Measurements from ENCODE around the gene TCF21.

TCF21 gene

DNA sequence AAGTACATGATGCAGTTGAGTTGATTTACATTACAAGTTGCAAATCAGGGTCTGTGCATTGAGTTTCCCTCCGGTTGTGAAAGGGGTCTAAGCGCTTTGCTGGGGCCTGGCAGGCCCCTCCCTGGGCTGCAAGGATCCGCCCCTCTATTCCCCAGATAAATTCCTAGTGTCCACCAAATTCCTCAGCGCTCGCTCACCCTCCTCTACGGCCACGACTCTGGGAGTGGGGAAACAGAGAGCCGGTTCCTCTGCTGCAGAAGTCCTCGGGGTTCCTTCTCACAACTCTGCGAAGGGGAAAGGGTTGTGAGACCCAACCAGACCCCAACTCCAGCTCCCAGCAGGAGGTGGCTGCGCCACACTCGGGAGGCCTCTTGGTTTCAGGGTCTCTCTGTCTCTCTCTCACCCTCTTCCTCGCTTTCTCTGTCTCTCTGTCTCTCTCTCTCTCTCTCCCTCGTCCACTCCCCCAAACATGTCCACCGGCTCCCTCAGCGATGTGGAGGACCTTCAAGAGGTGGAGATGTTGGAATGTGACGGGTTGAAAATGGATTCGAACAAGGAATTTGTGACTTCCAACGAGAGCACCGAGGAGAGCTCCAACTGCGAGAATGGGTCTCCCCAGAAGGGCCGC lies at the start of gene TCF21:
Gene TCF21, plus strand, starts transcription at position 185 of the 628 bp plus-strand sequence. Its CDS starts 285 bp downstream, at position 470.
- ChIA-PET POLR2A (no interaction called here), CTCF (no interaction called here)
- TF ChIP-seq CTCF (IDR thresholded peaks at IDR 0.05; ENCODE audit: control extremely low read depth, extremely low read depth, low read depth, missing control alignments) = no peak
- no peak for DNase-seq (ENCODE audit: extremely low spot score)

DNA sequence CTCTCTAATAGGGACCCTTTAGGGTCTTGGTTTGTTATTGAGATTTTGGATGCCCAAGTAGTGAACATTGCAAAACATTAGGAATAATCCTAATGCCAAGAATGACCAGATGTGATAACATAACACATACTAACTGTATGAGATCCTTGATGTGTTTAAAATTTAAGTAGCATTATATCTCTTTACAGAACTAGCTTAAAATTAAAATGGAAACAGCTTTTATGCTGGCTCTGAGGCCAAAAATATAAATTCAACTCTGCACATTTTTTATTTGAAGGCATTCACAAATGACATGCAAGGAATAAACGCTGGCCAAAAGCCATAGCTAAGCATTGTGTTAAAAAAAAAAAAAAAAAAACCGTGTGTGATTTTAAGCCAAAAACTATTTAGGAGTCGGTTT lies 47.7 kb upstream of the TCF21 start:
- TF ChIP-seq CTCF (IDR thresholded peaks at IDR 0.05; ENCODE audit: control extremely low read depth, extremely low read depth, low read depth, missing control alignments) = no peak
- no peak for DNase-seq (ENCODE audit: extremely low spot score)
- ChIA-PET POLR2A (no interaction called here), CTCF (interaction anchor here (1.4 to 3.5 kb wide), 3 partner anchors 17 to 75 kb away, joined by 4 to 20 read pairs (median 7); no protein-coding TSS in a partner anchor)

- CTCF ChIA-PET = interaction anchor here (1.0 kb wide), 1 partner anchor 73 kb away, joined by 3 read pairs; no protein-coding TSS in a partner anchor
- POLR2A ChIA-PET = no interaction called here
- no peak for TF ChIP-seq CTCF (IDR thresholded peaks at IDR 0.05; ENCODE audit: control extremely low read depth, extremely low read depth, low read depth, missing control alignments)
- DNase-seq (ENCODE audit: extremely low spot score) = no peak
Measured at GRCh38 chr6:133843098-133843497, 45.8 kb upstream of the TCF21 start.

DNA sequence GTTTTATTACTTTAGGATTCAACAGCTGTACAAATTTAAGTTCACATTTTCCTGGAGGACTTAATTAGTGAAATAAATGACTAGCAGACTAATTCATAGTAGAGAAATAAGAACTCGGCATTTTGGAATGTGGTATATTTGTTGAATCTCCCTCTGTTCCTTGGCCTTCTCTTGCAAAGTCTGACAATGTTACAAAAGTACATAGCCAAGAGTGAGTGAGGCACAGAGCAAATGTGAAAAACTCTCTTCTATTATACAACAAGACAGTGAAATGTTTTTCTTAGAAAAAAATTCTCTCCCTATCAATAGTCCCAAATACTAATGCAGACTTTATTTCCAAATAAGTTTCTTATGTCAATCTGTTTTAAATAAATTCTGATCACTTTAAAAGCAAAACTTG lies 44.2 kb upstream of the TCF21 start:
- ChIA-PET CTCF (no interaction called here), POLR2A (no interaction called here)
- no peak for DNase-seq (ENCODE audit: extremely low spot score)
- no peak for TF ChIP-seq CTCF (IDR thresholded peaks at IDR 0.05; ENCODE audit: control extremely low read depth, extremely low read depth, low read depth, missing control alignments)

DNA sequence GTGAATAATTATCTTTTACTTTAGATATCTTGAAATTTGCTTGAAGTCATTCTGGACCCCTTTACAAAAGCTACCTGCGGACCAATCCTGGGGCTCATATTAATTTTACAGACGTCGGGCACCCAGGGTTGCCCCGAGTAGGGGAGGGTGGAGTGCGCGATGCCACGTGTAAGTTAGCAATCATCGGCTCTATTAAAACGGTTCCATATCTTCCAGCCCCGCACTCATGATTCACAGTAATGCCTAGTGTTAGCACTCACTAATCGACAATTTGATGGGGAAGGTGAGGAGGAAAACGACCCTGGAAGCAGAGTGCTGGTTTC lies 34.9 kb upstream of the TCF21 start:
- DNase-seq (ENCODE audit: extremely low spot score) = no peak
- POLR2A ChIA-PET = no interaction called here
- CTCF ChIA-PET = interaction anchor here (1.2 to 1.5 kb wide), 3 partner anchors 10 to 62 kb away, joined by 3 to 4 read pairs (median 3); no protein-coding TSS in a partner anchor
- no peak for TF ChIP-seq CTCF (IDR thresholded peaks at IDR 0.05; ENCODE audit: control extremely low read depth, extremely low read depth, low read depth, missing control alignments)

DNA sequence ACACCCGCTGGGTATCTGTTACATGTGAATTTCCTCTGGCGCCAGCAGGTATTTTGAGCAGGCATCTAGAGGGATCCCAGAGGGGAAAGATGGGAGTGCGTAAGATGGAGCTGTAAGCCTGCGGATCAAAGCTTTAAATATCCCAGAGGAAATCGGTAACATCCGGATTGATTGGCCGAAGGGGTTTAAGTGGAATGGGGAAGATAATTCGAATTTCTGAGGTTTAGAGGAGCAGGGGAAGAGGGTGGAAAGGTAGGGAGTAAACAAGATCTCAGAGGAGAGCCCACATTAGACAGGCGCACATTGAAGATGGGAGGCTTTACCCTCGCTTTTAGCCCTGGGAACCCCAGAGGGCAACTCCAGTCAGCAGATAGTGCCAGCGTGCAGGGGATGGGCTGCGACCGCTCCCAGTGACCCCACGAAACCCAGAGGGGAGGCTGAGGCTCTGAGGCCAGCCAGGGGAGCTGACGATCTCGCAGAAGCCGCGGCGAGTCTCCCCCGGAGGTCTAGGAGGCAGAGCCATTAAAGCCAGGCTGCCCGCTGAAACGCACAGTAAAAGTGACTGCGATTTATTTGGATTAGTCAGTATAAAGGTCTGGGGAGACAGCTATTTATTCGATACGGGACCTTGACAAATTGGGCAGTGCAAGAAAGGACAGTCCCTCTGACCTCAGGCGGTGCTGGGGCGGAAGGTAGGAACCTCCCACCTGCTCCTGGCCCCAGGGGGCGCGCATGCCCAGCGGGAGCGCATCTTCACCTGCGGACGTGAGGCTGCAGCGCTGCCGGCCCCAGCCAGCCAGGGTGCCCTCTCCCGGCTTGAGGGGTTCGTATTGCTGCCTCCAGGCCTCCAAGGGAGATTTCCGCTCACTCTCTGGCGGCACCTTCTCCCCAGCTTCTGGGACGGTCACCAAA lies 34.3 kb upstream of the TCF21 start:
- no peak for TF ChIP-seq CTCF (IDR thresholded peaks at IDR 0.05; ENCODE audit: control extremely low read depth, extremely low read depth, low read depth, missing control alignments)

More for the DNA sequence above, 34.3 kb upstream of the TCF21 start:
- ChIA-PET CTCF (interaction anchor here (1.3 to 1.5 kb wide), 2 partner anchors 9 to 62 kb away, joined by 3 to 4 read pairs; no protein-coding TSS in a partner anchor), POLR2A (no interaction called here)
- peak; percentile 11 for DNase-seq (ENCODE audit: extremely low spot score)
